Common myeloid progenitor, CD34-positive (primary cell): ENCODE results near the gene MYH9.
A peak's percentile ranks its signal among the peaks of the same experiment; 100 is the strongest.

Experiments
- CTCF ChIA-PET: fragments of 350-600 bp; sonication (Branson Sonifier 250); formaldehyde crosslinking; loops from one replicate; lab custom pipeline; 2021; ENCODE audit warnings: antibody characterized with exemption; lab: Charles Lee
- POLR2A ChIA-PET: fragments of 350-600 bp; sonication (Branson Sonifier 250); formaldehyde crosslinking; loops from one replicate; lab custom pipeline; 2021; ENCODE audit warnings: antibody characterized with exemption; lab: Charles Lee
- DNase-seq, 3 donors: peaks; one replicate each; pipeline versions ENCODE4 v3.0.0 to v3.0.0-alpha.2; 2013
- H3K27ac ChIP-seq, 2 experiments: 1 replicate in 1 of 2; 2 replicates in 1 of 2; pipeline ENCODE4 v1.7.0; 2013; ENCODE audit warnings: inconsistent platforms in 2 of 2, low read length in 2 of 2, mild to moderate bottlenecking in 2 of 2, low read depth in 1 of 2, moderate library complexity in 1 of 2; ENCODE audit not compliant: severe bottlenecking in 2 of 2, insufficient read depth in 1 of 2, poor library complexity in 1 of 2
- H3K27me3 ChIP-seq, 5 experiments: replicated peaks in 2 of 5; 1 replicate in 3 of 5; 2 replicates in 2 of 5; pipeline versions ENCODE4 v1.6.1 to v1.7.0; 2013; ENCODE audit warnings: low read length in 4 of 5, mild to moderate bottlenecking in 2 of 5, moderate library complexity in 2 of 5, inconsistent platforms in 1 of 5; ENCODE audit not compliant: insufficient read depth in 5 of 5, control insufficient read depth in 4 of 5
- H3K36me3 ChIP-seq, 4 experiments: 1 replicate in 2 of 4; 2 replicates in 2 of 4; pipeline versions ENCODE4 v1.6.1 to v1.7.0; 2013; ENCODE audit warnings: low read length in 3 of 4, control low read depth in 1 of 4, mild to moderate bottlenecking in 1 of 4; ENCODE audit not compliant: control insufficient read depth in 4 of 4, insufficient read depth in 4 of 4
- H3K4me1 ChIP-seq, 4 experiments: 1 replicate in 3 of 4; 2 replicates in 1 of 4; pipeline versions ENCODE4 v1.6.1 to v1.7.1; 2013; ENCODE audit warnings: low read length in 3 of 4, mild to moderate bottlenecking in 3 of 4, control low read depth in 1 of 4, inconsistent platforms in 1 of 4, moderate library complexity in 1 of 4; ENCODE audit not compliant: control insufficient read depth in 4 of 4, insufficient read depth in 4 of 4; ENCODE audit errors: control extremely low read depth in 1 of 4
- H3K4me3 ChIP-seq, 7 experiments: 1 replicate in 4 of 7; 2 replicates in 3 of 7; pipeline versions ENCODE4 v1.5.1 to v1.7.0; 2013; ENCODE audit warnings: mild to moderate bottlenecking in 7 of 7, low read length in 6 of 7, moderate library complexity in 6 of 7, inconsistent platforms in 2 of 7, low read depth in 2 of 7, control low read depth in 1 of 7; ENCODE audit not compliant: insufficient read depth in 4 of 7, control insufficient read depth in 1 of 7; ENCODE audit errors: extremely low read depth in 1 of 7
- H3K9me3 ChIP-seq, 5 experiments: 1 replicate in 4 of 5; 2 replicates in 1 of 5; pipeline versions ENCODE4 v1.6.1 to v1.7.1; 2013; ENCODE audit warnings: low read length in 4 of 5, mild to moderate bottlenecking in 2 of 5, inconsistent platforms in 1 of 5, low read depth in 1 of 5, moderate library complexity in 1 of 5; ENCODE audit not compliant: control insufficient read depth in 4 of 5, insufficient read depth in 2 of 5; ENCODE audit errors: control extremely low read depth in 1 of 5
- WGBS: methylation state at CpG from one replicate; pipeline ENCODE4 v1.1.5; 2013; ENCODE audit not compliant: insufficient coverage; 5-methylcytosine and 5-hydroxymethylcytosine counted together

MYH9 gene

GRCh38 chr22:36379593-36380361, 8.0 kb downstream of the MYH9 start:
- no peaks in the 10 kb centered on the region for H3K9me3 ChIP-seq
- H3K36me3 ChIP-seq: peaks cover 0 to 26% (median 8%) of the 10 kb centered on the region in 4 experiments
- WGBS: 57% methylated on average over 9 of the region's 16 CpGs
- peaks cover 19 to 80% (median 74%) of the 10 kb centered on the region in 4 experiments for H3K4me1 ChIP-seq
- no peak for DNase-seq
- peak overlapping the region in 1 of 2 experiments; percentile 68 for H3K27ac ChIP-seq
- H3K27me3 ChIP-seq: no peaks in the 10 kb centered on the region
- ChIA-PET POLR2A (interaction anchor here (1.6 kb wide), 1 partner anchor 50 kb away, joined by 6 read pairs; no protein-coding TSS in a partner anchor), CTCF (interaction anchor here (1.1 to 1.6 kb wide), 4 partner anchors 10 to 70 kb away, joined by 3 to 6 read pairs (median 3); no protein-coding TSS in a partner anchor)
- peak overlapping the region in 1 of 7 experiments; percentile 23 for H3K4me3 ChIP-seq

DNA sequence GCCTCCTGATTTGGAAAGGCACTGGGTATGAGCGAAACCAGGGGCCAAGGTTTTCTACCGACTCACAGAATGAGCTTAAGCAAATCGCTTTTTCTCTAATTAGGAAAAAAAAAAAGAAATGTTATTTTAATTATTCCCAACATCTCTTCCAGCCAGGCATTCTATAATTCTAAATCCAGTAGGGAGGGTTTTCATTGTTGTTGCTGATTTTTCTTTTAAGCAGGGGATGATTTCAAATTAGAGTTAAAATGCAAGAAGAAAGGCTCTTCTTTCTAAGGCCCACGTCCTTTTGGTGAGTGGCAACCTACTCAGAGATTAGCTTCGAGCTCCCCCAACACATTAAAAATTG, 8.9 kb downstream of the MYH9 start:
- POLR2A ChIA-PET: interaction anchor here (0.6 to 1.6 kb wide), 2 partner anchors 9 to 50 kb away, joined by 3 to 6 read pairs; partner anchors contain the start of gene MYH9

DNA sequence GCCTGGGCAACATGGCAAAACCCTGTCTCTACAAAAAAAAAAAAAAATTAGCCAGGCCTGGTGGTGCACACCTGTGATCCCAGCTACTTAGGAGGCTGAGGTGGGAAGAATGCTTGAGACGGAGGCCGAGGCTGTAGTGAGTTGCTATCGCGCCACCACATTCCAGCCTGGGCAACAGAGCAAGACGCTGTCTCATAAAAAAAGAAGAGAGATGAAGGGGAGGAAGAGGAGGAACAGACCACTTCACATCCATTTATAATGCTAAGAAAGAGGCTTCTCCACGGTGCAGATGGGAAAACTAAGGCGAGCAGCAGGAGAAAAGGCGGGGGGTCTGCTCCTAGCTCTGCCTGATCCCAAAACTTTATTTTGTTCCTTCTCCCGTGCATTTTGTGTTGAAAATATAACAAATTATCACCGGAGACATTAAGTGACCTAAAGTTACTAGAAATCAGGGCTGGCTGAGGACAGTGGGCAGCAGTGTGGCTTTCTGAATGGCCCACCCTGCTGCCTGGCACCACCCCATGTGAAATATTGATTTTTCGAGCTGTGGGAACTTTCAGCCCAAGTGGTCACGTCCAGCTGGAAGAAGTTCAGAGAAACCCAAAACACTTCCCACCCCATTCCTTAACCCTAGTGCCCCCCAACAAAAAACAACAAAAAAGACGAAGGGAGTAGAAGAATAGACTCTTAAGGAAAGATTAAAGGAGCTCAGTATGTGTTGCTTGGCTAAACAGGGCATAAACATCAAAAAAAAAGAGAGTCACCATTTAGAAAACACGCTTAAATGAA, 9.5 kb downstream of the MYH9 start:
- Histone ChIP-seq H3K4me1 (peaks cover 19 to 80% (median 76%) of the 10 kb centered on the region in 4 experiments), H3K27ac (peak overlapping the region; percentile 25 to 72), H3K9me3 (no peaks in the 10 kb centered on the region), H3K27me3 (no peaks in the 10 kb centered on the region), H3K36me3 (peaks cover 0 to 28% (median 8%) of the 10 kb centered on the region in 4 experiments), H3K4me3 (no peak overlapping the region)
- CTCF ChIA-PET: interaction anchor here (0.9 to 1.9 kb wide), 9 partner anchors 8 to 108 kb away, joined by 3 to 6 read pairs (median 4); no protein-coding TSS in a partner anchor
- POLR2A ChIA-PET: interaction anchor here (0.6 to 2.0 kb wide), 3 partner anchors 10 to 49 kb away, joined by 3 to 7 read pairs (median 6); partner anchors contain the start of gene MYH9
- 86% methylated on average over 5 of the region's 14 CpGs for WGBS
- DNase-seq: no peak

More for the DNA sequence above, 8.9 kb downstream of the MYH9 start:
- no peaks in the 10 kb centered on the region for H3K27me3 ChIP-seq
- peaks cover 0 to 29% (median 8%) of the 10 kb centered on the region in 4 experiments for H3K36me3 ChIP-seq
- peak overlapping the region; percentile 25 to 72 for H3K27ac ChIP-seq
- no peak overlapping the region for H3K4me3 ChIP-seq
- no peak for DNase-seq
- WGBS: 94% methylated on average over 2 of the region's 5 CpGs
- CTCF ChIA-PET: interaction anchor here (0.9 to 1.9 kb wide), 8 partner anchors 9 to 108 kb away, joined by 3 to 6 read pairs (median 4); no protein-coding TSS in a partner anchor
- peaks cover 19 to 80% (median 75%) of the 10 kb centered on the region in 4 experiments for H3K4me1 ChIP-seq
- H3K9me3 ChIP-seq: no peaks in the 10 kb centered on the region

- Histone ChIP-seq H3K27ac (peak overlapping the region; percentile 59 to 72), H3K9me3 (no peaks in the 10 kb centered on the region), H3K4me3 (peak overlapping the region in 6 of 7 experiments; percentile 6 to 48 (median 34)), H3K36me3 (peaks cover 0 to 22% (median 8%) of the 10 kb centered on the region in 4 experiments), H3K27me3 (no peaks in the 10 kb centered on the region), H3K4me1 (peaks cover 19 to 86% (median 81%) of the 10 kb centered on the region in 4 experiments)
- ChIA-PET CTCF (interaction anchor here (1.0 to 1.9 kb wide), 5 partner anchors 9 to 110 kb away, joined by 3 to 6 read pairs (median 3); no protein-coding TSS in a partner anchor), POLR2A (interaction anchor here (1.0 to 2.0 kb wide), 3 partner anchors 11 to 45 kb away, joined by 4 to 7 read pairs (median 6); partner anchors contain the start of gene MYH9)
- WGBS: 19% methylated on average over 10 of the region's 14 CpGs
- peak; percentile 85 to 93 (median 87) for DNase-seq
These were observed 10.6 kb downstream of the MYH9 start for GRCh38 chr22:36377022-36377631.

- Histone ChIP-seq H3K9me3 (no peaks in the 10 kb centered on the region), H3K4me1 (peaks cover 27 to 89% (median 86%) of the 10 kb centered on the region in 4 experiments), H3K36me3 (peaks cover 0 to 15% (median 5%) of the 10 kb centered on the region in 4 experiments), H3K4me3 (no peak overlapping the region), H3K27ac (peak overlapping the region in 1 of 2 experiments; percentile 72), H3K27me3 (no peaks in the 10 kb centered on the region)
- DNase-seq: no peak
- WGBS: no CpG with 5 or more reads among the region's 3 CpGs
- CTCF ChIA-PET: interaction anchor here (0.6 to 1.4 kb wide), 6 partner anchors 9 to 1254 kb away, joined by 3 to 4 read pairs (median 3); no protein-coding TSS in a partner anchor
- POLR2A ChIA-PET: interaction anchor here (1.2 to 2.0 kb wide), 3 partner anchors 11 to 44 kb away, joined by 3 to 7 read pairs (median 4); partner anchors contain the start of gene MYH9
These were observed 11.5 kb downstream of the MYH9 start for GRCh38 chr22:36376265-36376664.
